Prostate gland (tissue), 2 donors: Measurements from ENCODE around the gene STX5. TPM values are rescaled to one million over a fixed set of nuclear protein-coding genes. Genes with fewer than 3 reads are reported as not detected.

Experiments used
- DNase-seq: peaks from one replicate; pipeline ENCODE4 v3.0.0-alpha.2; 2019; ENCODE audit warnings: low spot score
- H3K27ac ChIP-seq, 2 donors: fragments of 200-600 bp; sonication (generic); 2 replicates each; pipeline ENCODE4 v1.5.1; 2017 to 2019
- H3K27me3 ChIP-seq: fragments of 200-600 bp; sonication (generic); replicated peaks from 2 replicates; pipeline ENCODE4 v1.5.1; 2019; ENCODE audit not compliant: insufficient read depth
- H3K36me3 ChIP-seq, 2 donors: fragments of 200-600 bp; sonication (generic); 1 replicate in 1 of 2; 2 replicates in 1 of 2; pipeline versions ENCODE4 v1.5.1 to v1.8.1; 2017 to 2019
- H3K4me1 ChIP-seq: fragments of 200-600 bp; sonication (generic); replicated peaks from 2 replicates; pipeline ENCODE4 v1.5.1; 2019
- H3K4me3 ChIP-seq, 2 donors: fragments of 200-600 bp; sonication (generic); 2 replicates each; pipeline ENCODE4 v1.5.1; 2017 to 2019
- H3K9me3 ChIP-seq: fragments of 200-600 bp; sonication (generic); 2 replicates; pipeline ENCODE4 v1.5.1; 2017
- CTCF ChIP-seq, 4 experiments: fragments of 200-600 bp in 2 of 4; fragments of 450-650 bp in 2 of 4; sonication (generic) in 2 of 4; IDR thresholded peaks; 1 replicate in 3 of 4; 2 replicates in 1 of 4; pipeline ENCODE4 v1.5.1; 2016 to 2019; ENCODE audit warnings: antibody characterized with exemption in 4 of 4, mild to moderate bottlenecking in 2 of 4, moderate library complexity in 2 of 4
- POLR2A ChIP-seq: fragments of 450-650 bp; IDR thresholded peaks from one replicate; pipeline ENCODE4 v1.6.1; 2016; ENCODE audit warnings: antibody characterized with exemption, mild to moderate bottlenecking
- POLR2AphosphoS5 ChIP-seq: sonication (generic); formaldehyde crosslinking; IDR thresholded peaks from one replicate; pipeline ENCODE4 v1.6.1; 2017; ENCODE audit warnings: antibody characterized with exemption
- WGBS: methylation state at CpG from one replicate; pipeline ENCODE4 v1.1.5; 2018; 5-methylcytosine and 5-hydroxymethylcytosine counted together
- intact Hi-C: fragments of 100-400 bp; cut with DNase I; formaldehyde crosslinking; loops from one replicate; pipeline ENCODE4 v1.14.2; 2022
- total RNA-seq, 2 donors: library from RNA; depleted of rRNA; stranded (reverse); fragments of >200 nt; gene quantifications; one replicate each; pipeline ENCODE4 v1.1.0, GENCODE V29; 2016

The STX5 gene
- total RNA-seq, 2 donors from 2014 or later = 34.5 to 57.5 TPM

GRCh38 chr11:62778441-62778840 is 53.4 kb downstream of the STX5 start:
- Histone ChIP-seq H3K4me3 (no peak overlapping the region), H3K27me3 (no peaks in the 10 kb centered on the region), H3K9me3 (no peaks in the 10 kb centered on the region), H3K36me3 (no peaks in the 10 kb centered on the region), H3K27ac (no peak overlapping the region), H3K4me1 (no peaks in the 10 kb centered on the region)
- WGBS = 87% methylated on average over 3 of the region's 3 CpGs
- intact Hi-C loops = no loop called here
- TF ChIP-seq CTCF (IDR thresholded peaks at IDR 0.05) = no peak
- no peak for TF ChIP-seq POLR2A
- no peak for TF ChIP-seq POLR2AphosphoS5
- no peak for DNase-seq

- no peak for DNase-seq
- Histone ChIP-seq H3K27ac (no peak overlapping the region), H3K4me3 (no peak overlapping the region), H3K27me3 (no peaks in the 10 kb centered on the region), H3K4me1 (no peaks in the 10 kb centered on the region), H3K36me3 (no peaks in the 10 kb centered on the region), H3K9me3 (no peaks in the 10 kb centered on the region)
- 86% methylated on average over 2 of the region's 2 CpGs for WGBS
- intact Hi-C loops = no loop called here
- TF ChIP-seq POLR2AphosphoS5 (no peak), CTCF (IDR thresholded peaks at IDR 0.05) (no peak), POLR2A (no peak)
These were observed 54.5 kb downstream of the STX5 start for GRCh38 chr11:62777389-62777788.

- WGBS = 95% methylated on average over 17 of the region's 17 CpGs
- DNase-seq = no peak
- intact Hi-C loops = no loop called here
- H3K36me3 ChIP-seq = no peaks in the 10 kb centered on the region
- TF ChIP-seq POLR2A = no peak
- H3K9me3 ChIP-seq = no peaks in the 10 kb centered on the region
- H3K4me3 ChIP-seq = no peak overlapping the region
- H3K27me3 ChIP-seq = no peaks in the 10 kb centered on the region
- H3K4me1 ChIP-seq = peaks cover 2% of the 10 kb centered on the region
- H3K27ac ChIP-seq = no peak overlapping the region
These were observed 56.2 kb downstream of the STX5 start for GRCh38 chr11:62775646-62776045.

GRCh38 chr11:62774407-62774806 is 57.4 kb downstream of the STX5 start:
- Histone ChIP-seq H3K27me3 (no peaks in the 10 kb centered on the region), H3K9me3 (no peaks in the 10 kb centered on the region), H3K4me3 (no peak overlapping the region), H3K4me1 (peaks cover 5% of the 10 kb centered on the region), H3K27ac (no peak overlapping the region), H3K36me3 (no peaks in the 10 kb centered on the region)
- TF ChIP-seq POLR2AphosphoS5 = no peak
- no peak for TF ChIP-seq CTCF (IDR thresholded peaks at IDR 0.05)
- no peak for TF ChIP-seq POLR2A
- no peak for DNase-seq
- 92% methylated on average over 6 of the region's 6 CpGs for WGBS
- intact Hi-C loops = no loop called here

- no peaks in the 10 kb centered on the region for H3K27me3 ChIP-seq
- 3% methylated on average over 50 of the region's 60 CpGs for WGBS
- H3K4me1 ChIP-seq = peaks cover 5% of the 10 kb centered on the region
- H3K36me3 ChIP-seq = no peaks in the 10 kb centered on the region
- peak; percentile 98 for DNase-seq
- peak within 1 kb of the TSS; percentile 86 to 91 for H3K27ac ChIP-seq
- TF ChIP-seq CTCF (IDR thresholded peaks at IDR 0.05) (peak in 1 of 4 experiments; percentile 7), POLR2A (peak; percentile 41), POLR2AphosphoS5 (peak; percentile 83)
- H3K9me3 ChIP-seq = no peaks in the 10 kb centered on the region
- peak within 1 kb of the TSS; percentile 62 to 80 for H3K4me3 ChIP-seq
- intact Hi-C loops = no loop called here
These were observed 60.5 kb downstream of the STX5 start, which contains the start of gene TAF6L for GRCh38 chr11:62771144-62772021. Gene TAF6L (plus strand): TSS chr11:62771396. CDS start chr11:62775784, 4,388 bp downstream.
